BJ (cell line): Measurements from ENCODE around the gene CCDC102A. TPM values are rescaled to one million over a fixed set of nuclear protein-coding genes. Genes with fewer than 3 reads are reported as not detected.

Experiments used
- CTCF ChIA-PET: fragments of 350-600 bp; formaldehyde crosslinking; extraction: SDS; loops from one replicate; lab custom pipeline; 2021; ENCODE audit warnings: antibody characterized with exemption, inconsistent platforms; lab: Yijun Ruan, JAX
- POLR2A ChIA-PET: fragments of 300-600 bp; sonication (Branson Sonifier 250); formaldehyde crosslinking; extraction: SDS; loops from one replicate; lab custom pipeline; 2021; ENCODE audit warnings: antibody characterized with exemption; lab: Charles Lee
- DNase-seq: peaks from one replicate; pipeline ENCODE4 v3.0.0-alpha.2; 2011; ENCODE audit warnings: low read depth
- H3K27me3 ChIP-seq: 2 replicates; pipeline ENCODE4 v1.6.0; 2011; ENCODE audit warnings: low read length; ENCODE audit not compliant: control insufficient read depth, insufficient read depth
- H3K36me3 ChIP-seq: 2 replicates; pipeline ENCODE4 v1.5.1; 2011; ENCODE audit warnings: low read length; ENCODE audit not compliant: control insufficient read depth, insufficient read depth
- H3K4me3 ChIP-seq: 2 replicates; pipeline ENCODE4 v1.5.1; 2011; ENCODE audit warnings: low read depth, mild to moderate bottlenecking, control low read depth, low read length
- CTCF ChIP-seq: IDR thresholded peaks from 2 replicates; pipeline ENCODE4 v1.5.1; 2011; ENCODE audit warnings: low read depth, mild to moderate bottlenecking, control low read depth, inconsistent platforms, low read length, moderate library complexity; ENCODE audit not compliant: insufficient read depth
- polyA plus RNA-seq: library from polyadenylated mRNA; depleted of rRNA; stranded (reverse); fragments of >200 nt; gene quantifications from 2 replicates; pipeline ENCODE4 v1.2.3, GENCODE V29; 2011

Gene CCDC102A
- polyA plus RNA-seq, 1 experiment: 13.6 TPM

GRCh38 chr16:57527610-57528360 is 8.6 kb downstream of the CCDC102A start:
- H3K4me3 ChIP-seq: no peak overlapping the region
- no peaks in the 10 kb centered on the region for H3K27me3 ChIP-seq
- CTCF ChIA-PET: interaction anchor here (0.6 to 2.6 kb wide), 7 partner anchors 9 to 227 kb away, joined by 3 to 20 read pairs (median 4); no protein-coding TSS in a partner anchor
- DNase-seq: no peak
- TF ChIP-seq CTCF: no peak
- POLR2A ChIA-PET: no interaction called here
- H3K36me3 ChIP-seq: no peaks in the 10 kb centered on the region; the same call in 1 of the 2 replicates

- POLR2A ChIA-PET: no interaction called here
- no peak for DNase-seq
- CTCF ChIA-PET: interaction anchor here (0.9 to 2.6 kb wide), 4 partner anchors 8 to 110 kb away, joined by 3 to 20 read pairs (median 6); no protein-coding TSS in a partner anchor
- Histone ChIP-seq H3K36me3 (no peaks in the 10 kb centered on the region; the same call in 1 of the 2 replicates), H3K4me3 (no peak overlapping the region), H3K27me3 (no peaks in the 10 kb centered on the region)
- no peak for TF ChIP-seq CTCF
These were observed 9.3 kb downstream of the CCDC102A start for GRCh38 chr16:57527027-57527426.

GRCh38 chr16:57526498-57526897 is 9.9 kb downstream of the CCDC102A start:
- ChIA-PET CTCF (interaction anchor here (0.7 to 1.9 kb wide), 6 partner anchors 10 to 226 kb away, joined by 3 to 8 read pairs (median 4); no protein-coding TSS in a partner anchor), POLR2A (no interaction called here)
- Histone ChIP-seq H3K36me3 (no peaks in the 10 kb centered on the region; the same call in 1 of the 2 replicates), H3K27me3 (no peaks in the 10 kb centered on the region), H3K4me3 (no peak overlapping the region)
- no peak for DNase-seq
- no peak for TF ChIP-seq CTCF

- H3K36me3 ChIP-seq: no peaks in the 10 kb centered on the region; the same call in 1 of the 2 replicates
- TF ChIP-seq CTCF: no peak
- ChIA-PET POLR2A (no interaction called here), CTCF (interaction anchor here (0.7 to 1.9 kb wide), 4 partner anchors 9 to 225 kb away, joined by 3 to 8 read pairs (median 5); no protein-coding TSS in a partner anchor)
- DNase-seq: no peak
- H3K27me3 ChIP-seq: no peaks in the 10 kb centered on the region
- no peak overlapping the region for H3K4me3 ChIP-seq
These were observed 10.6 kb downstream of the CCDC102A start for GRCh38 chr16:57525761-57526160.

- ChIA-PET POLR2A (interaction anchor here (0.6 kb wide), 1 partner anchor 213 kb away, joined by 7 read pairs; no protein-coding TSS in a partner anchor), CTCF (interaction anchor here (0.7 to 3.6 kb wide), 8 partner anchors 9 to 222 kb away, joined by 3 to 28 read pairs (median 3); no protein-coding TSS in a partner anchor)
- Histone ChIP-seq H3K27me3 (no peaks in the 10 kb centered on the region), H3K4me3 (no peak overlapping the region), H3K36me3 (peaks cover 3% of the 10 kb centered on the region)
- no peak for DNase-seq
- TF ChIP-seq CTCF: no peak
These were observed 13.4 kb downstream of the CCDC102A start for GRCh38 chr16:57522960-57523359.
